HepG2 (cell line): ENCODE measurements around the gene CACNG7. TPM values are rescaled to one million over a fixed set of nuclear protein-coding genes. Genes with fewer than 3 reads are reported as not detected.

Source experiments
- ATAC-seq: fragments of 200-7000 bp; cut with Tn5 transposase; 3 replicates; pipeline ENCODE4 v1.9.1; 2020; ENCODE audit warnings: mild to moderate bottlenecking, moderate library complexity
- BruUV-seq: library from RNA; stranded (reverse); fragments of 400-500 nt; replicated peaks from 2 replicates; lab custom pipeline; 2021; lab: Mats Ljungman, UMichigan
- CTCF ChIA-PET: fragments of 300-600 bp; formaldehyde crosslinking; extraction: SDS; loops from one replicate; lab custom pipeline; 2021; ENCODE audit warnings: low total read pairs, inconsistent platforms, low intra/inter-chr PET ratio; lab: Yijun Ruan, JAX
- POLR2A ChIA-PET: fragments of 350-600 bp; sonication (Branson Sonifier 250); formaldehyde crosslinking; loops from one replicate; lab custom pipeline; 2020; ENCODE audit warnings: antibody characterized with exemption, inconsistent platforms; lab: Yijun Ruan, JAX
- DNase-seq: peaks from one replicate; pipeline ENCODE4 v3.0.0-alpha.2; 2015; ENCODE audit warnings: low spot score
- FAIRE-seq: peaks from 3 replicates; lab custom pipeline; 2011; peaks lifted over from hg19 to GRCh38; lab: Jason Lieb, UNC
- H2AFZ ChIP-seq: one replicate; pipeline ENCODE4 v1.6.1; 2011; ENCODE audit warnings: low read length, inconsistent platforms
- H3K27ac ChIP-seq: fragments of 300-600 bp; 3 replicates; pipeline ENCODE4 v1.8.0; 2011; ENCODE audit warnings: mixed run types, mild to moderate bottlenecking, mixed read lengths, low read length, inconsistent platforms; ENCODE audit not compliant: insufficient read depth; ENCODE audit errors: extremely low read length
- H3K27me3 ChIP-seq, 2 experiments: fragments of 200-600 bp in 1 of 2; 2 replicates in 1 of 2; 3 replicates in 1 of 2; pipeline versions ENCODE4 v1.6.0 to v1.8.0; 2011; ENCODE audit warnings: low read length in 2 of 2, mild to moderate bottlenecking in 2 of 2, moderate library complexity in 2 of 2, inconsistent platforms in 1 of 2; ENCODE audit not compliant: insufficient read depth in 2 of 2, control insufficient read depth in 1 of 2
- H3K36me3 ChIP-seq, 2 experiments: fragments of 200-600 bp in 1 of 2; replicated peaks in 1 of 2; 2 replicates in 1 of 2; 3 replicates in 1 of 2; pipeline versions ENCODE4 v1.5.1 to v1.8.0; 2011; ENCODE audit warnings: low read length in 2 of 2, inconsistent platforms in 1 of 2; ENCODE audit not compliant: insufficient read depth in 2 of 2, control insufficient read depth in 1 of 2
- H3K4me1 ChIP-seq: 2 replicates; pipeline ENCODE4 v1.5.1; 2012; ENCODE audit warnings: low read length, inconsistent platforms; ENCODE audit not compliant: insufficient read depth
- H3K4me2 ChIP-seq: 2 replicates; pipeline ENCODE4 v1.6.0; 2011; ENCODE audit warnings: low read depth, low read length, inconsistent platforms
- H3K4me3 ChIP-seq, 3 experiments: fragments of 200-600 bp in 1 of 3; sonication (generic), shearing (Covaris generic) in 1 of 3; replicated peaks in 1 of 3; 2 replicates each; pipeline ENCODE4 v1.5.1; 2011 to 2016; ENCODE audit warnings: low read length in 3 of 3, inconsistent platforms in 2 of 3, low read depth in 2 of 3, mild to moderate bottlenecking in 2 of 3, control low read depth in 1 of 3, mixed read lengths in 1 of 3; ENCODE audit not compliant: insufficient read depth in 1 of 3
- H3K79me2 ChIP-seq: one replicate; pipeline ENCODE4 v1.6.1; 2011; ENCODE audit warnings: low read length, inconsistent platforms; ENCODE audit not compliant: insufficient read depth
- H3K9ac ChIP-seq: 2 replicates; pipeline ENCODE4 v1.6.0; 2011; ENCODE audit warnings: mild to moderate bottlenecking, low read depth, low read length, inconsistent platforms; ENCODE audit not compliant: insufficient read depth
- H3K9me3 ChIP-seq: 2 replicates; pipeline ENCODE4 v1.5.1; 2012; ENCODE audit warnings: mild to moderate bottlenecking, low read length
- H4K20me1 ChIP-seq: 2 replicates; pipeline ENCODE4 v1.6.0; 2011; ENCODE audit warnings: inconsistent platforms, mild to moderate bottlenecking, low read length, moderate library complexity; ENCODE audit not compliant: insufficient read depth
- ETV5 ChIP-seq: IDR thresholded peaks from 2 replicates; pipeline ENCODE4 v1.6.1; 2018; ENCODE audit warnings: missing biosample characterization, missing genetic modification reagents, inconsistent platforms, borderline replicate concordance
- FOSL1 ChIP-seq: sonication (generic); formaldehyde crosslinking; IDR thresholded peaks from 2 replicates; pipeline ENCODE4 v1.9.0; 2021; ENCODE audit warnings: missing genetic modification reagents, borderline replicate concordance
- HDAC6 ChIP-seq: fragments of 200-600 bp; sonication (generic); IDR thresholded peaks from 2 replicates; pipeline ENCODE4 v1.7.0; 2017; ENCODE audit warnings: mild to moderate bottlenecking, antibody characterized with exemption, low read length, low read depth
- IRX3 ChIP-seq: sonication (generic); formaldehyde crosslinking; IDR thresholded peaks from 2 replicates; pipeline ENCODE4 v1.8.1; 2023; ENCODE audit warnings: mild to moderate bottlenecking, low read depth, missing genetic modification reagents, borderline replicate concordance
- MED8 ChIP-seq: sonication (generic); formaldehyde crosslinking; IDR thresholded peaks from 2 replicates; pipeline ENCODE4 v1.8.1; 2023; ENCODE audit warnings: mild to moderate bottlenecking, missing genetic modification reagents; ENCODE audit not compliant: insufficient replicate concordance
- MTF2 ChIP-seq: sonication (generic); formaldehyde crosslinking; IDR thresholded peaks from 2 replicates; pipeline ENCODE4 v1.5.0; 2020; ENCODE audit warnings: missing genetic modification reagents, borderline replicate concordance
- NFKB2 ChIP-seq: sonication (generic); formaldehyde crosslinking; IDR thresholded peaks from 2 replicates; pipeline ENCODE4 v1.4.0; 2020; ENCODE audit warnings: missing genetic modification reagents, borderline replicate concordance
- NR1H2 ChIP-seq: sonication (generic); formaldehyde crosslinking; IDR thresholded peaks from 2 replicates; pipeline ENCODE4 v1.8.1; 2022; ENCODE audit warnings: low read depth, missing genetic modification reagents, borderline replicate concordance
- RFXANK ChIP-seq: IDR thresholded peaks from 2 replicates; pipeline ENCODE4 v1.6.1; 2016
- TEAD2 ChIP-seq: sonication (generic); formaldehyde crosslinking; IDR thresholded peaks from 2 replicates; pipeline ENCODE4 v1.9.0; 2021; ENCODE audit warnings: missing genetic modification reagents
- U2AF2 ChIP-seq: fragments of 200-400 bp; formaldehyde crosslinking; IDR thresholded peaks from 2 replicates; pipeline ENCODE4 v1.6.1; 2017; ENCODE audit warnings: low read depth, mild to moderate bottlenecking, low read length
- ZNF33A ChIP-seq: sonication (generic); formaldehyde crosslinking; IDR thresholded peaks from 2 replicates; pipeline ENCODE4 v1.5.1; 2020; ENCODE audit warnings: missing genetic modification reagents, mild to moderate bottlenecking, moderate library complexity, borderline replicate concordance
- ZNF510 ChIP-seq: sonication (generic); formaldehyde crosslinking; IDR thresholded peaks from 2 replicates; pipeline ENCODE4 v1.4.0; 2020; ENCODE audit warnings: low read depth, mild to moderate bottlenecking, missing genetic modification reagents
- ZNF7 ChIP-seq: IDR thresholded peaks from 2 replicates; pipeline ENCODE4 v1.6.1; 2016; ENCODE audit warnings: missing biosample characterization, missing genetic modification reagents
- ZSCAN20 ChIP-seq: sonication (generic); formaldehyde crosslinking; IDR thresholded peaks from 2 replicates; pipeline ENCODE4 v1.4.0; 2020; ENCODE audit warnings: missing genetic modification reagents, mild to moderate bottlenecking, borderline replicate concordance
- ZSCAN22 ChIP-seq: sonication (generic); formaldehyde crosslinking; IDR thresholded peaks from 2 replicates; pipeline ENCODE4 v1.4.0; 2020; ENCODE audit warnings: mild to moderate bottlenecking, missing genetic modification reagents
- WGBS: methylation state at CpG from one replicate; pipeline ENCODE4 v1.1.6; 2017; ENCODE audit warnings: low lambda C conversion rate; 5-methylcytosine and 5-hydroxymethylcytosine counted together
- in situ Hi-C: cut with HindIII; loops from 2 replicates; pipeline ENCODE4 v1.10.0; 2017; ENCODE audit warnings: low pct_unique_long_range_greater_than_20kb; ENCODE audit not compliant: extremely low pct_ligation_motif_present
- intact Hi-C: fragments of 100-400 bp; cut with micrococcal nuclease; formaldehyde crosslinking; loops from one replicate; pipeline ENCODE4 v1.10.0; 2022; ENCODE audit not compliant: unreplicated experiment
- polyA plus RNA-seq, 8 experiments: library from polyadenylated mRNA; depleted of rRNA in 3 of 8; stranded (reverse) in 7 of 8; unstranded in 1 of 8; fragments of >200 nt; fragmentation: Illumina TruSeq in 4 of 8; extraction: Trizol in 4 of 8; gene quantifications; 2 replicates each; pipeline versions ENCODE4 v1.2.1 to v1.2.3, GENCODE V29; 2011 to 2016; ENCODE audit warnings: low read depth in 4 of 8, missing spikeins in 1 of 8, mixed read lengths in 1 of 8; ENCODE audit not compliant: insufficient read depth in 1 of 8
- total RNA-seq, 5 experiments: library from RNA; depleted of rRNA; stranded (reverse); fragments of >200 nt; fragmentation: Illumina TruSeq; extraction: Trizol; gene quantifications; 2 replicates each; pipeline ENCODE4 v1.2.3, GENCODE V29; 2016; ENCODE audit warnings: low read depth in 1 of 5
- TF ChIP-seq, protein P1 (sequence below): sonication (generic); formaldehyde crosslinking; IDR thresholded peaks from 2 replicates; pipeline ENCODE4 v1.4.0; 2020; ENCODE audit warnings: mild to moderate bottlenecking, missing genetic modification reagents
- TF ChIP-seq, protein P2 (sequence below): sonication (generic); formaldehyde crosslinking; IDR thresholded peaks from 2 replicates; pipeline ENCODE4 v1.8.1; 2023; ENCODE audit warnings: mild to moderate bottlenecking, missing genetic modification reagents
- TF ChIP-seq, protein P3 (sequence below): sonication (generic); formaldehyde crosslinking; IDR thresholded peaks from 2 replicates; pipeline ENCODE4 v1.4.0; 2020; ENCODE audit warnings: mild to moderate bottlenecking, missing genetic modification reagents
- TF ChIP-seq, protein P4 (sequence below): sonication (generic); formaldehyde crosslinking; IDR thresholded peaks from 2 replicates; pipeline ENCODE4 v1.8.0; 2022; ENCODE audit warnings: mild to moderate bottlenecking, missing genetic modification reagents, borderline replicate concordance

The CACNG7 gene
- total and polyA plus RNA-seq, 2 of the 13 experiments (the other 11 are each of a cell fraction or from before 2014, with no cell fraction given) = not detected

DNA sequence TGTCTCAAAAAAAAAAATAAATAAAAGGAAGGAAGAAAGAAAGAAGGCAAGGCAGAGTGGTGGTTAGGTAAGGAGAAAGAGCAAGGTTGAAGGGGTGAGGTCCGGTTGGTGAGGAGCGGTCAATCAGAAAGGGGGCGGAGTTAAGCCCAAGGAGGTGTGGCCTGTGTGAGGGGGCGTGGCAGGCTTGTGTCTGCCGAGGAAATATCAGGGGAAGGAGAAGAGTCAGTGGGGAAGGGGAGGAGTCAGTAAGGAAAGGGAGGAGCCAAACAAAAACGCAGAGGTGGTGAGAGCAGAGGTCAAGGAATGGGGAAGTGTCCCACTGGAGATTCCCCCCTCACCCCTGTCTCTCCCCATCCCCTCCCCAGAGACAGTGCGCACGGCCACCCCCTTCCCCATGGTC is 5.9 kb downstream of the CACNG7 start:
- TF ChIP-seq ZSCAN20 (CRISPR knock-in tag) (no peak), MTF2 (CRISPR knock-in tag) (no peak), RFXANK (CRISPR knock-in tag) (no peak), ZNF33A (CRISPR knock-in tag) (no peak), HDAC6 (no peak), ZSCAN22 (CRISPR knock-in tag) (no peak), TEAD2 (CRISPR knock-in tag) (no peak), NR1H2 (no peak), IRX3 (CRISPR knock-in tag) (no peak), ZNF510 (CRISPR knock-in tag) (no peak), ZNF7 (no peak), ETV5 (CRISPR knock-in tag) (no peak), MED8 (CRISPR knock-in tag) (no peak), U2AF2 (no peak), FOSL1 (no peak), NFKB2 (CRISPR knock-in tag) (no peak)
- TF ChIP-seq, protein P1, sequence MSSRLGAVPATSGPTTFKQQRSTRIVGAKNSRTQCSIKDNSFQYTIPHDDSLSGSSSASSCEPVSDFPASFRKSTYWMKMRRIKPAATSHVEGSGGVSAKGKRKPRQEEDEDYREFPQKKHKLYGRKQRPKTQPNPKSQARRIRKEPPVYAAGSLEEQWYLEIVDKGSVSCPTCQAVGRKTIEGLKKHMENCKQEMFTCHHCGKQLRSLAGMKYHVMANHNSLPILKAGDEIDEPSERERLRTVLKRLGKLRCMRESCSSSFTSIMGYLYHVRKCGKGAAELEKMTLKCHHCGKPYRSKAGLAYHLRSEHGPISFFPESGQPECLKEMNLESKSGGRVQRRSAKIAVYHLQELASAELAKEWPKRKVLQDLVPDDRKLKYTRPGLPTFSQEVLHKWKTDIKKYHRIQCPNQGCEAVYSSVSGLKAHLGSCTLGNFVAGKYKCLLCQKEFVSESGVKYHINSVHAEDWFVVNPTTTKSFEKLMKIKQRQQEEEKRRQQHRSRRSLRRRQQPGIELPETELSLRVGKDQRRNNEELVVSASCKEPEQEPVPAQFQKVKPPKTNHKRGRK = no peak
- TF ChIP-seq, protein P2, sequence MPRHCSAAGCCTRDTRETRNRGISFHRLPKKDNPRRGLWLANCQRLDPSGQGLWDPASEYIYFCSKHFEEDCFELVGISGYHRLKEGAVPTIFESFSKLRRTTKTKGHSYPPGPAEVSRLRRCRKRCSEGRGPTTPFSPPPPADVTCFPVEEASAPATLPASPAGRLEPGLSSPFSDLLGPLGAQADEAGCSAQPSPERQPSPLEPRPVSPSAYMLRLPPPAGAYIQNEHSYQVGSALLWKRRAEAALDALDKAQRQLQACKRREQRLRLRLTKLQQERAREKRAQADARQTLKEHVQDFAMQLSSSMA (CRISPR knock-in tag) = no peak
- TF ChIP-seq, protein P3, sequence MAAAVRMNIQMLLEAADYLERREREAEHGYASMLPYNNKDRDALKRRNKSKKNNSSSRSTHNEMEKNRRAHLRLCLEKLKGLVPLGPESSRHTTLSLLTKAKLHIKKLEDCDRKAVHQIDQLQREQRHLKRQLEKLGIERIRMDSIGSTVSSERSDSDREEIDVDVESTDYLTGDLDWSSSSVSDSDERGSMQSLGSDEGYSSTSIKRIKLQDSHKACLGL (CRISPR knock-in tag) = no peak
- TF ChIP-seq, protein P4, sequence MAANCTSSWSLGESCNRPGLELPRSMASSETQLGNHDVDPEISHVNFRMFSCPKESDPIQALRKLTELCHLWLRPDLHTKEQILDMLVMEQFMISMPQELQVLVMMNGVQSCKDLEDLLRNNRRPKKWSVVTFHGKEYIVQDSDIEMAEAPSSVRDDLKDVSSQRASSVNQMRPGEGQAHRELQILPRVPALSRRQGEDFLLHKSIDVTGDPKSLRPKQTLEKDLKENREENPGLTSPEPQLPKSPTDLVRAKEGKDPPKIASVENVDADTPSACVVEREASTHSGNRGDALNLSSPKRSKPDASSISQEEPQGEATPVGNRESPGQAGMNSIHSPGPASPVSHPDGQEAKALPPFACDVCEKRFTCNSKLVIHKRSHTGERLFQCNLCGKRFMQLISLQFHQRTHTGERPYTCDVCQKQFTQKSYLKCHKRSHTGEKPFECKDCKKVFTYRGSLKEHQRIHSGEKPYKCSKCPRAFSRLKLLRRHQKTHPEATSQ (CRISPR knock-in tag) = no peak
- Histone ChIP-seq H3K79me2 (no peaks in the 10 kb centered on the region), H3K9me3 (no peaks in the 10 kb centered on the region), H3K27me3 (peaks cover 3 to 19% of the 10 kb centered on the region in 2 experiments; a peak in 4 of 5 replicates), H3K4me2 (no peak overlapping the region), H2AFZ (no peak overlapping the region), H4K20me1 (no peaks in the 10 kb centered on the region), H3K27ac (no peak overlapping the region), H3K36me3 (no peaks in the 10 kb centered on the region), H3K4me1 (no peaks in the 10 kb centered on the region), H3K9ac (no peak overlapping the region), H3K4me3 (no peak overlapping the region)
- intact Hi-C loops (no loop called here), in situ Hi-C loops (no loop called here)
- no peak for DNase-seq
- BruUV-seq = no TSS peak
- CTCF ChIA-PET = no interaction called here
- WGBS = 41% methylated on average over 8 of the region's 8 CpGs
- FAIRE-seq = no peak
- POLR2A ChIA-PET = no interaction called here
- ATAC-seq = no peak
